Uterus (tissue), 2 donors: ENCODE results near the gene NDUFS6.

Experiments
- POLR2A ChIP-seq, 2 donors: fragments of 450-650 bp; IDR thresholded peaks; one replicate each; pipeline ENCODE4 v1.6.1; 2016; ENCODE audit warnings: antibody characterized with exemption in 2 of 2, mild to moderate bottlenecking in 1 of 2, moderate library complexity in 1 of 2
- TF ChIP-seq, protein P1 (sequence below), 4 experiments: fragments of 200-600 bp in 2 of 4; fragments of 450-650 bp in 2 of 4; sonication (generic) in 2 of 4; IDR thresholded peaks; one replicate each; pipeline ENCODE4 v1.5.1; 2016 to 2019; ENCODE audit warnings: antibody characterized with exemption in 4 of 4, mild to moderate bottlenecking in 2 of 4, moderate library complexity in 1 of 4

DNA sequence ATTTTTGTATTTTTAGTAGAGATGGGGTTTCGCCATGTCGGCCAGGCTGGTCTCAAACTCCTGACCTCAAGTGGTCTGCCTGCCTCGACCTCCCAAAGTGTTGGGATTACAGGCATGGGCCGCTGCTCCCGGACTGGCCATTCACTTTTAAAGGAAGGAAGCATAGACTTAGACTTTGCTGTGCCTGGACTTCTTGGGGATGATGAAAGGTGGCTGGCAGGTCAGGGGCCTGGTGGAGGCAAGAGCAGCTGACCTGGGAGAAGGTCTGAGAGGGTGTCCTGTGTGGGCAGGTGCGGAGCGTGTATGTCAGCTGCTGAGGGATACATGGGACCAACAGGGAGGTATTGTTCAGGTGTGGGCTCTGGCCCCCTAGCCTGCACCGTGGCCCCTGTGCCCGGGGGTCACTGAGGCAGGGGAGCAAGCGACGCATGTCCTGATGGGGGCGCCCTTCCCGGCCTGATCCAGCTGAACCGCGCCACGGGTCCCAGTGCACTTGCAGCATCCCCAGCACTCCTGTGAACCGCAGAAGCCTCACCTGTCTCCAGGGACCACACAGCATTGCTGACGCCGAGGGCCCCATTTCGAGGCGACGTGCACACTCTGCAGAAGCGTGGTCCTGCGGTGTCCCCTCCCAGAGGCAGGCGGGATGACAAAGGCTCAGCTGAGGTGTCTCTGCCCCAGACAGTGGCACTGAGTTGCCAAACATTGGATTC, 23.1 kb downstream of the NDUFS6 start:
- no peak for TF ChIP-seq POLR2A (IDR thresholded peaks at IDR 0.05)
- TF ChIP-seq, protein P1, sequence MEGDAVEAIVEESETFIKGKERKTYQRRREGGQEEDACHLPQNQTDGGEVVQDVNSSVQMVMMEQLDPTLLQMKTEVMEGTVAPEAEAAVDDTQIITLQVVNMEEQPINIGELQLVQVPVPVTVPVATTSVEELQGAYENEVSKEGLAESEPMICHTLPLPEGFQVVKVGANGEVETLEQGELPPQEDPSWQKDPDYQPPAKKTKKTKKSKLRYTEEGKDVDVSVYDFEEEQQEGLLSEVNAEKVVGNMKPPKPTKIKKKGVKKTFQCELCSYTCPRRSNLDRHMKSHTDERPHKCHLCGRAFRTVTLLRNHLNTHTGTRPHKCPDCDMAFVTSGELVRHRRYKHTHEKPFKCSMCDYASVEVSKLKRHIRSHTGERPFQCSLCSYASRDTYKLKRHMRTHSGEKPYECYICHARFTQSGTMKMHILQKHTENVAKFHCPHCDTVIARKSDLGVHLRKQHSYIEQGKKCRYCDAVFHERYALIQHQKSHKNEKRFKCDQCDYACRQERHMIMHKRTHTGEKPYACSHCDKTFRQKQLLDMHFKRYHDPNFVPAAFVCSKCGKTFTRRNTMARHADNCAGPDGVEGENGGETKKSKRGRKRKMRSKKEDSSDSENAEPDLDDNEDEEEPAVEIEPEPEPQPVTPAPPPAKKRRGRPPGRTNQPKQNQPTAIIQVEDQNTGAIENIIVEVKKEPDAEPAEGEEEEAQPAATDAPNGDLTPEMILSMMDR (IDR thresholded peaks at IDR 0.05), result no peak
